MM.1S (cell line): ENCODE results near the gene SKIDA1.

Source experiments
- EZH2 ChIP-seq: fragments of 300-600 bp; sonication (generic); optimal IDR thresholded peaks from 2 replicates; pipeline ENCODE3; 2017; ENCODE audit warnings: low read depth, mild to moderate bottlenecking, antibody characterized with exemption, low read length, mixed read lengths
- EZH2phosphoT487 ChIP-seq: fragments of 300-600 bp; sonication (generic); IDR thresholded peaks from 2 replicates; pipeline ENCODE4 v1.6.1; 2018; ENCODE audit warnings: antibody characterized with exemption, low read length
- TF ChIP-seq, protein P1 (sequence below): fragments of 300-600 bp; sonication (generic); IDR thresholded peaks from 2 replicates; pipeline ENCODE4 v1.5.1; 2016; ENCODE audit warnings: antibody characterized with exemption, low read length, mixed read lengths

DNA sequence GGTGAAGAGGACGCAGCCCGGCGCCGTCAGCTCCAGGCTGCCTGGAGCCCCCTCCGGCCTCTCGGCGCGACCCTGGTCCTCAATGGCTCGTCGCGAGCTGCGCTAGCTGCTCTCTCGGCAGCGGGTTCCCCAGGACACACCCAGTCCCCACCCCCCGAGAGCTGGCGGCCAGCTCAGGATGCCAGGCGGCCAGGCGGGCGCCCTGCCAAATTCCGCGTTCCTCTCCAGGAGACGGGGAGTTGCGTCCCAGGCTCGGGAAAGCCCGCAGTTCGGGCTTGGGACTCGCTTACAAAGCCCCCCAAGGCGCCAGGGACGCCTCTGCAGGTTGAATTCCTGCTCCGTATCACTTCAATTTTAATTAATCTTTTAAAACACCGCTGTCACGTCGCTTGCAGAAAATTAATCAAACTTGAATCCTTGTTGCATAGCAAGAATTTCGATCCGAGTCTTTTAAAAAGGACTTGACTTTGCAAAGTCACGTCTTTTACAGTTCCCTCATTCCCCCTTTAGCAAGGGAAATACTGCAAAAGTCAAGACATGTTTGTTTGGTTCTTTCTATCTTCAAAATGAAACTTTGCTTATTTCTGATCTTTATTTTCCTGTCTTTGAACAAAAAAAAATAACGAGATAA, 28.2 kb downstream of the SKIDA1 start:
- TF ChIP-seq, protein P1, sequence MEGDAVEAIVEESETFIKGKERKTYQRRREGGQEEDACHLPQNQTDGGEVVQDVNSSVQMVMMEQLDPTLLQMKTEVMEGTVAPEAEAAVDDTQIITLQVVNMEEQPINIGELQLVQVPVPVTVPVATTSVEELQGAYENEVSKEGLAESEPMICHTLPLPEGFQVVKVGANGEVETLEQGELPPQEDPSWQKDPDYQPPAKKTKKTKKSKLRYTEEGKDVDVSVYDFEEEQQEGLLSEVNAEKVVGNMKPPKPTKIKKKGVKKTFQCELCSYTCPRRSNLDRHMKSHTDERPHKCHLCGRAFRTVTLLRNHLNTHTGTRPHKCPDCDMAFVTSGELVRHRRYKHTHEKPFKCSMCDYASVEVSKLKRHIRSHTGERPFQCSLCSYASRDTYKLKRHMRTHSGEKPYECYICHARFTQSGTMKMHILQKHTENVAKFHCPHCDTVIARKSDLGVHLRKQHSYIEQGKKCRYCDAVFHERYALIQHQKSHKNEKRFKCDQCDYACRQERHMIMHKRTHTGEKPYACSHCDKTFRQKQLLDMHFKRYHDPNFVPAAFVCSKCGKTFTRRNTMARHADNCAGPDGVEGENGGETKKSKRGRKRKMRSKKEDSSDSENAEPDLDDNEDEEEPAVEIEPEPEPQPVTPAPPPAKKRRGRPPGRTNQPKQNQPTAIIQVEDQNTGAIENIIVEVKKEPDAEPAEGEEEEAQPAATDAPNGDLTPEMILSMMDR, result no peak
- TF ChIP-seq EZH2phosphoT487, result no peak
- no peak for TF ChIP-seq EZH2
